ENCODE results near the gene IGF2R. TPM values are rescaled to one million over a fixed set of nuclear protein-coding genes. Genes with fewer than 3 reads are reported as not detected.

IGF2R gene
- total and polyA plus RNA-seq, 9 donors = 29.3 to 116 (median 49.2) TPM

GRCh38 chr6:160116411-160116810 is 147.5 kb downstream of the IGF2R start:
- Histone ChIP-seq H3K9me3 (no peaks in the 10 kb centered on the region), H3K27me3 (no peaks in the 10 kb centered on the region), H3K4me1 (ENCODE audit: insufficient read depth) (no peaks in the 10 kb centered on the region), H3K36me3 (no peaks in the 10 kb centered on the region), H3K27ac (no peak overlapping the region), H3K4me3 (no peak overlapping the region)
- WGBS, 3 donors = 95 to 100% (median 96%) methylated on average over 2 of the region's 2 CpGs
- intact Hi-C loops (cut with DNase I) = no loop called here
- no peak for DNase-seq
- TF ChIP-seq, protein P1, sequence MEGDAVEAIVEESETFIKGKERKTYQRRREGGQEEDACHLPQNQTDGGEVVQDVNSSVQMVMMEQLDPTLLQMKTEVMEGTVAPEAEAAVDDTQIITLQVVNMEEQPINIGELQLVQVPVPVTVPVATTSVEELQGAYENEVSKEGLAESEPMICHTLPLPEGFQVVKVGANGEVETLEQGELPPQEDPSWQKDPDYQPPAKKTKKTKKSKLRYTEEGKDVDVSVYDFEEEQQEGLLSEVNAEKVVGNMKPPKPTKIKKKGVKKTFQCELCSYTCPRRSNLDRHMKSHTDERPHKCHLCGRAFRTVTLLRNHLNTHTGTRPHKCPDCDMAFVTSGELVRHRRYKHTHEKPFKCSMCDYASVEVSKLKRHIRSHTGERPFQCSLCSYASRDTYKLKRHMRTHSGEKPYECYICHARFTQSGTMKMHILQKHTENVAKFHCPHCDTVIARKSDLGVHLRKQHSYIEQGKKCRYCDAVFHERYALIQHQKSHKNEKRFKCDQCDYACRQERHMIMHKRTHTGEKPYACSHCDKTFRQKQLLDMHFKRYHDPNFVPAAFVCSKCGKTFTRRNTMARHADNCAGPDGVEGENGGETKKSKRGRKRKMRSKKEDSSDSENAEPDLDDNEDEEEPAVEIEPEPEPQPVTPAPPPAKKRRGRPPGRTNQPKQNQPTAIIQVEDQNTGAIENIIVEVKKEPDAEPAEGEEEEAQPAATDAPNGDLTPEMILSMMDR (IDR thresholded peaks at IDR 0.05) = no peak
- TF ChIP-seq POLR2A (IDR thresholded peaks at IDR 0.05) = no peak
- TF ChIP-seq EP300 (IDR thresholded peaks at IDR 0.05) = no peak

DNA sequence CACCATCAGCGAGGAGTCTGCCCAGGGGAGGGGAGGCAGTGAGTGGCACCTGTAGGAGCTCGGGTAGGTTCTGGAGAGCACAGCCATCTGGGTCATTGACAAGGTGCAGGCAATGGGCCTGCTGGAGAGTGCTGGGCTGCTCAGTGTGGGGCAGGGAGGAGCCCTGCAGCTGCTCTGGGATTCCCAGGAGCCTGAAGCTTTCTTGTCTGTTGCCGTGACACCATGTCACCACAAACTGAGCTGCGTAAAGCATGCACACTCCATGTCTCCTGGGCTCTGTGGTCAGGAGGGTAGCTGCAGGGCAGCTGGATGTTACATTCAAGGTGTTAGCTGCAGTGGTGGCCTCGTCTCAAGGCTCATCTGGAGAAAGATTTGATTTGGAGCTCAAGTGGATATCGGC is 148.3 kb downstream of the IGF2R start:
- Histone ChIP-seq H3K27ac (no peak overlapping the region), H3K36me3 (no peaks in the 10 kb centered on the region), H3K27me3 (no peaks in the 10 kb centered on the region), H3K9me3 (no peaks in the 10 kb centered on the region), H3K4me3 (no peak overlapping the region), H3K4me1 (ENCODE audit: insufficient read depth) (no peaks in the 10 kb centered on the region)
- intact Hi-C loops (cut with DNase I) = no loop called here
- no peak for DNase-seq
- 98% methylated on average over 6 of the region's 6 CpGs for WGBS, 3 donors
- TF ChIP-seq POLR2A (IDR thresholded peaks at IDR 0.05) (no peak), EP300 (IDR thresholded peaks at IDR 0.05) (no peak)

GRCh38 chr6:160118620-160119229 is 149.8 kb downstream of the IGF2R start:
- Histone ChIP-seq H3K27me3 (no peaks in the 10 kb centered on the region), H3K9me3 (no peaks in the 10 kb centered on the region), H3K36me3 (no peaks in the 10 kb centered on the region), H3K27ac (no peak overlapping the region), H3K4me1 (ENCODE audit: insufficient read depth) (no peaks in the 10 kb centered on the region), H3K4me3 (no peak overlapping the region)
- DNase-seq = no peak
- intact Hi-C loops (cut with DNase I) = no loop called here
- 82 to 91% (median 91%) methylated on average over 4 to 5 of the region's 5 CpGs for WGBS, 3 donors
- TF ChIP-seq POLR2A (IDR thresholded peaks at IDR 0.05) (no peak), EP300 (IDR thresholded peaks at IDR 0.05) (no peak)
- TF ChIP-seq, protein P1 (IDR thresholded peaks at IDR 0.05) = no peak

DNA sequence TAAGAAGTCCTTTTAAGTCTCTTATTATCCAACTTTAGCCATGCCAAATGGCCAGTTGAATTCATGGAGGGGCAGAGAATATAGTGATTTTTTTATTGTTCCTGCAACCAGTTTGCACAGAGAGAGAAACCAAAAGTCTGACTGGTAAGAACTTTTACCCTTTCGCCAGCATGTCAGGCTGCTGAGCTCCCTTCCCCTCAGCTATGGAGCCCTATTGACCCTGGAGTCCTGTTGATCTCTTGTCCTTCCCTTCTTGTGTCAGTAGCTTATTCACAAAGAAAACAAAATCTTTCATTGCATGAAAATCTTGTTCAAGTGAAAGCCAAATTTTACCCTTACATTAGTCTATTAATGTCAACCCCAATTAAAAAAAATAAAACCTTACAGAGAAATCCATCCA is 151.2 kb downstream of the IGF2R start:
- Histone ChIP-seq H3K4me1 (ENCODE audit: insufficient read depth) (no peaks in the 10 kb centered on the region), H3K27ac (no peak overlapping the region), H3K9me3 (no peaks in the 10 kb centered on the region), H3K36me3 (no peaks in the 10 kb centered on the region), H3K4me3 (no peak overlapping the region), H3K27me3 (no peaks in the 10 kb centered on the region)
- intact Hi-C loops (cut with DNase I) = no loop called here
- 89 to 93% (median 89%) methylated on average over 1 of the region's 1 CpG for WGBS, 3 donors
- TF ChIP-seq EP300 (IDR thresholded peaks at IDR 0.05) = no peak
- no peak for TF ChIP-seq POLR2A (IDR thresholded peaks at IDR 0.05)
- DNase-seq = no peak

DNA sequence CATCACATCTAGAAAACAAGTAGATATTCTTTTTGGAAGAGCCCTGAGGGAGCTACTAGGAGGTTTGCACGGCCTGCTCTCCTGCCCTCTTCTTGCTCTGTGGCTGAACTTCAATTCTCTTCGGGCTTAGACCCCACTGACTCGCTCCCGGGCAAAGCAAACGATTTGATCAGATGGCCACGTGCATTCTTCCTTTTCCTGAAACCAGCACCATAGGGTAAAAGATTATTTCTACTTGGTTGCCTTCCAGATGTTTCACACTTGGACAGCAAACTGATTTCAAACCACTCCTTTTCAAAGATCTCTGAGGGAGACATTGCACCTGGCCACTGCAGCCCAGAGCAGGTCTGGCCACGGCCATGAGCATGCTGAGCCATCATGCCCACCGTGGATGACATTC is 152.7 kb downstream of the IGF2R start, which contains the start of gene SLC22A1:
TSS of gene SLC22A1 (plus strand) at position 258 of the 400 bp plus-strand sequence. CDS start at position 379, 121 bp downstream.
- Histone ChIP-seq H3K4me3 (no peak within 1 kb of the TSS), H3K27me3 (no peaks in the 10 kb centered on the region), H3K27ac (no peak within 1 kb of the TSS), H3K4me1 (ENCODE audit: insufficient read depth) (no peaks in the 10 kb centered on the region), H3K9me3 (no peaks in the 10 kb centered on the region), H3K36me3 (no peaks in the 10 kb centered on the region)
- TF ChIP-seq POLR2A (IDR thresholded peaks at IDR 0.05) (no peak), EP300 (IDR thresholded peaks at IDR 0.05) (no peak)
- TF ChIP-seq, protein P1 (IDR thresholded peaks at IDR 0.05) = no peak
- intact Hi-C loops (cut with DNase I) = no loop called here
- WGBS, 3 donors = 79 to 83% (median 81%) methylated on average over 8 of the region's 8 CpGs
- DNase-seq = no peak
